ELF-1 (cell line): ENCODE data around the gene L3MBTL1.
A peak's percentile ranks its signal among the peaks of the same experiment; 100 is the strongest.

Experiments used
- DNase-seq: peaks from one replicate; pipeline ENCODE4 v3.0.0-alpha.2; 2016; ENCODE audit warnings: low read depth, low spot score

Gene L3MBTL1

GRCh38 chr20:43590036-43590391 is 82.5 kb downstream of the L3MBTL1 start:
- no peak for DNase-seq

GRCh38 chr20:43590392-43591303 is 83.2 kb downstream of the L3MBTL1 start, which contains the start of gene IFT52:
Gene IFT52 (plus strand): TSS chr20:43590937. CDS start chr20:43594699, 3,762 bp downstream.
- peak; percentile 97 for DNase-seq
